GM23338 (cell line): Measurements from ENCODE around the gene DCAF12L2.

ENCODE experiments used
- CTCF ChIP-seq, 2 experiments: fragments of 200-600 bp in 1 of 2; sonication (generic) in 1 of 2; conservative IDR thresholded peaks; 2 replicates each; pipeline versions ENCODE4 v1.5.1 to v1.6.1; 2016 to 2017; ENCODE audit warnings: antibody characterized with exemption in 2 of 2, low read depth in 2 of 2, mild to moderate bottlenecking in 2 of 2, moderate library complexity in 1 of 2
- EZH2 ChIP-seq: fragments of 200-600 bp; sonication (generic); IDR thresholded peaks from one replicate; pipeline ENCODE4 v1.8.0; 2017; ENCODE audit warnings: antibody characterized with exemption, mild to moderate bottlenecking, low read depth; ENCODE audit not compliant: unreplicated experiment
- EZH2phosphoT487 ChIP-seq: fragments of 200-600 bp; sonication (generic); IDR thresholded peaks from one replicate; pipeline ENCODE4 v1.8.1; 2018; ENCODE audit warnings: antibody characterized with exemption; ENCODE audit not compliant: unreplicated experiment
- JUNB ChIP-seq: IDR thresholded peaks from one replicate; pipeline ENCODE4 v1.6.1; 2016; ENCODE audit warnings: antibody characterized with exemption; ENCODE audit not compliant: unreplicated experiment
- POLR2AphosphoS5 ChIP-seq: IDR thresholded peaks from 2 replicates; pipeline ENCODE4 v1.6.1; 2016; ENCODE audit warnings: antibody characterized with exemption, low read depth
- STAT1 ChIP-seq: IDR thresholded peaks from one replicate; pipeline ENCODE4 v1.6.1; 2016; ENCODE audit warnings: antibody characterized with exemption; ENCODE audit not compliant: unreplicated experiment
- ZNF331 ChIP-seq: fragments of 250-450 bp; sonication (Bioruptor Pico); IDR thresholded peaks from 2 replicates; pipeline ENCODE4 v1.5.0; 2020; ENCODE audit warnings: low read depth, mild to moderate bottlenecking, moderate library complexity
- TF ChIP-seq, protein P1 (sequence below): IDR thresholded peaks from one replicate; pipeline ENCODE4 v1.6.1; 2018; ENCODE audit warnings: antibody characterized with exemption; ENCODE audit not compliant: unreplicated experiment

DNA sequence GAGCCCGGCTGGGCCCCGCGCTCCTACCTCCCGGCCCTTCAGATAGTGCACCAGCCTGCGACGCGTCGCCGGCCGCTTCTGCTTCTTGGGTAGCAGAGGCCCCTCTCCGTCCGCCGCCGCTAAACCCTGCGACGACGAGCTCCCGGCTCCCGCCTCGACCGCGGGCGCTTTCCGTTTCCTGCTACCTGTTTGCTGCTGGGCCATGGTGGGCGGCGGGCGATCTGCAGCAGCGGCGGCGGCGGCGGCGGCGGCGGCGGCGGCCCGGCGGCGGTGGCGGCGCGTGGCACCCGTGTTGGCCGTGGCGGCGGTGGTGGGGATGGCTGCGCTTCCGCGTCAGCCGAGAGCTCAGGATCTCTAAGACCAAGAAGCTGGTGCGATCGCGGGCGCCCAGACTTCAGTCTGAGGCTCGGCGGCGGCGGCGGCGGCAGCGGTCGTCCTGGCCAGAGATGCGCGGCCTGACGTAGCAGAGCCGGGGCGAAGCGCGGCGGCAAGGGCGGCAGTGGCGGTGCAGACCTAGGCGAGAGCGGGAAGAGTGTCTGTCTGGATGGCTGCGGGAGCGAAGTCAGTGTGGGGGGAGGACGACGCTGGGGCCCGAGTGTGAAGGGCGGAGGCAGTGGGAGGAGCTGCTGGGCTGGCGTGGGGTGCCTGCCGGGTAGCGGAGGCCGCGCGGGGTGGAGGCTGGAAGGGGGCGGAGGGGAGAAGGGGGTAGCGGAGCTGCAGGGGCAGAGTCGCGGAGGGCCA, at the start of gene DCAF12L2:
- TF ChIP-seq CTCF (conservative IDR thresholded peaks at IDR 0.05; ENCODE audit: low read depth in 2 of 2) (no peak), EZH2 (no peak), ZNF331 (CRISPR knock-in tag) (no peak), POLR2AphosphoS5 (no peak), JUNB (no peak), STAT1 (no peak), EZH2phosphoT487 (no peak)
- TF ChIP-seq, protein P1, sequence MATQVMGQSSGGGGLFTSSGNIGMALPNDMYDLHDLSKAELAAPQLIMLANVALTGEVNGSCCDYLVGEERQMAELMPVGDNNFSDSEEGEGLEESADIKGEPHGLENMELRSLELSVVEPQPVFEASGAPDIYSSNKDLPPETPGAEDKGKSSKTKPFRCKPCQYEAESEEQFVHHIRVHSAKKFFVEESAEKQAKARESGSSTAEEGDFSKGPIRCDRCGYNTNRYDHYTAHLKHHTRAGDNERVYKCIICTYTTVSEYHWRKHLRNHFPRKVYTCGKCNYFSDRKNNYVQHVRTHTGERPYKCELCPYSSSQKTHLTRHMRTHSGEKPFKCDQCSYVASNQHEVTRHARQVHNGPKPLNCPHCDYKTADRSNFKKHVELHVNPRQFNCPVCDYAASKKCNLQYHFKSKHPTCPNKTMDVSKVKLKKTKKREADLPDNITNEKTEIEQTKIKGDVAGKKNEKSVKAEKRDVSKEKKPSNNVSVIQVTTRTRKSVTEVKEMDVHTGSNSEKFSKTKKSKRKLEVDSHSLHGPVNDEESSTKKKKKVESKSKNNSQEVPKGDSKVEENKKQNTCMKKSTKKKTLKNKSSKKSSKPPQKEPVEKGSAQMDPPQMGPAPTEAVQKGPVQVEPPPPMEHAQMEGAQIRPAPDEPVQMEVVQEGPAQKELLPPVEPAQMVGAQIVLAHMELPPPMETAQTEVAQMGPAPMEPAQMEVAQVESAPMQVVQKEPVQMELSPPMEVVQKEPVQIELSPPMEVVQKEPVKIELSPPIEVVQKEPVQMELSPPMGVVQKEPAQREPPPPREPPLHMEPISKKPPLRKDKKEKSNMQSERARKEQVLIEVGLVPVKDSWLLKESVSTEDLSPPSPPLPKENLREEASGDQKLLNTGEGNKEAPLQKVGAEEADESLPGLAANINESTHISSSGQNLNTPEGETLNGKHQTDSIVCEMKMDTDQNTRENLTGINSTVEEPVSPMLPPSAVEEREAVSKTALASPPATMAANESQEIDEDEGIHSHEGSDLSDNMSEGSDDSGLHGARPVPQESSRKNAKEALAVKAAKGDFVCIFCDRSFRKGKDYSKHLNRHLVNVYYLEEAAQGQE = no peak
